D341Med (cell line): ENCODE data around the gene EML1.

Experiments
- DNase-seq: peaks from one replicate; pipeline ENCODE4 v3.0.0; 2012; ENCODE audit warnings: low spot score

Gene EML1

DNA sequence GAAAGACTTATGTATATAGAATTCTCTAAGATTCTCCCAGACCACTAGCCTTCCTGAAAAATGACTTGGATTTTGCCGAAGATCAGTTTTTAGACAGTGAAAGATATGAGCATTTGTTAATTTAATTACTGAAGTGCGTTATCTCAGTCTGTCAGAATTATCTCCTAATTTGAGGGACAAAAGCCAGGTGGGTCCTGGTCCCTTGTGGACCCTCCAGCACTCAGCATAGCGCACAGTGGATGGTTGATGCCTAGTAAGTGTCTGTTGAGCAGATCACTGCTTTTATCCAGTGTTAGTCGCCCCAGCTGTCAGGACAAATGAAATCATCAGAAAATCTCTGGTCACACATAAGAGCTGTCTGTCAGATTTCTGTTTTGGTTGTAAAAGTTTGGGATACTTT lies 80.4 kb downstream of the EML1 start:
- DNase-seq, result no peak

DNA sequence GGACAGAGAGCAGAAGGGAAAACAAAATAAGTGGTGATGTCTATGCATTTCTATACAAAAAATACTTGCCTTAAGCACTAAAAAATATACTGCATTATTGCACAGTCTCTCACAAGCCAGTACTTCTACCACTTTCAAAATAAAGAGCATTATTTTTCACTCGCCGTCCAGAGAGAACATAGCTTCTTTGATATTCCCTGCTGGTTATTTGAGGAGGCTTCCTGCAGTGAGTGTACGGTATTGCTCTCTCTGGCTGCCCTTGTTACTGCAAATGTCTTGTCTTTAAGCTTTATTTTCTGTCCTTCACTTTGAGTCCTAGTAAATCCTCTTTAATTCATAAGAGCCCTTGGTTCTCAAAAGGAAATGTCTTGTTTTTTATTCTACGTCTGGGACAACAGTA lies 81.1 kb downstream of the EML1 start:
- DNase-seq, result no peak

DNA sequence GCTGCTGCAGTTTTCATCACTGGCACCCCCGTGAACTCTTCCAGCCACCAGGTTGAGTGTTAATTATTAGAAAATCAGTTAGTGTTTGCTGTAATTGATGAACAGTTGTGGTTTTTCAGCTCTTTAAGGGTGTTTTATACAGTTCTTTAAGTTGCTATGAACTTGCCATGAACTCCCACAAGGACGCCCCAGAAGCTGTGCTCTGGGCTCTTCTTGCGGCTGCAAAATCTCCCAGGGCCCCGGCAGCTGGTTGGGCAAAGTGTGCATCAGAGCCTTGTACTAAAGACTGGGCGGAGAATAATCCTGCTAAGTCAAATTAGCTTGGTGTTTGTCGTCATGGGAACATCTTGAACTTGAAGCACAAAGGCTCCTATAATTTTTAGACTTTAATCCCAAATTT lies 82.2 kb downstream of the EML1 start:
- peak; percentile 73 for DNase-seq

DNA sequence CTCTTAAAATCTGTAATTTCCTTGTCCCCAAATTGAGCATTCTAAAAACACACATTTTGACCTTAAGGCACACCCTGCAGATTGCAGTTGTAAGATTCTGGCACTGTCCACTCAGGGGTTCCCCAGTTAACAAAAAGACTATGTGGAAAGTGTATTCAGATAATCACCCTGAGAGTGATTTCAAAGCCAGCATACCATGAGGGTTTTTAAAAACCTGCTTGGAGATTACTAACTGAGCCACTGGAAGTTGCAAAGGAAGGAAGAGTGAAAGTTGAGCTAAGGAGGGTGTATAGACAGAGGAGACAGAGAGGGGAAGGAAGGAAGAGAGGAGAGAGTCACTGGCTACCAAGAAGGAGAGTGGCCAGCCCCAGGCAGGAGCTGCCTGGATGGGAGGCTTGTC lies 82.6 kb downstream of the EML1 start:
- no peak for DNase-seq

DNA sequence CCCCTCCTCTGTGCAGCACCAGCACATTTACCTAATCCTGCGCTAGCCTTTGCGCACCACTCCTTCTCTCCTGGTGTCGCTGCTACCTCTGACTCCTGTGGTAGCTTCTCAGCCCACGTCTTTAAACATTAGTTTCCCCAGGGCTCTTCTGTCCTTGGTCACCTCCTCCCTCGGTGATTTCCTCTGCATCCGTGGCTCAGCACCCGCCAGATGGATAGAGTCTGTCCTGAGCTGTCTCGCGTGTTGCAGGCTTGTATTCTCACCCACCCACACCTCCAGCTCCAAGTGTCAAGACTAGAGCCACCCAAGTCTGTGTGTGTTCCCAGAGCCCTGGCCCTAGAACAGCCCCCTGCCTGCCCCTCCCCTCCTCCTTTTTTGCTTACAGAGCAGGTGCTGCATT lies 83.2 kb downstream of the EML1 start:
- DNase-seq, result no peak

DNA sequence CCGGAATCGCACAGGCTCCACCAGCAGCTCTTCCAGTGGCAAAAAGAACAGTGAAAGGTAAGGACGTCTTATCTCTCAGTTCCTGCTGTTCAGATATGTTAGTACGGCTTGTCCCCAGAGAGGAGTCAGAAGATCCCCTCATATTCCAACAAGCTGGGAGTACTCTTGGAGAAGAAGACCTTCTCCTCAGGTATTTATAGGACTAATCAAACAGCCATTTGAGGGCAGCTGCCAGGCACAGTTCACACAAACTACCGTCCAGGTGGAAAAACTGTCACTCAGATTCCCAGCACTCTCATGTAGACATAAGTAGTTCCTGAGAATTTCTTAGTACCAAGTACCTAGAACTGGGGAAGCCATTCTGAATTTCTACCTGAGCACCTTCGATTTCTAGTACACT lies 85.3 kb downstream of the EML1 start:
- DNase-seq, result no peak

DNA sequence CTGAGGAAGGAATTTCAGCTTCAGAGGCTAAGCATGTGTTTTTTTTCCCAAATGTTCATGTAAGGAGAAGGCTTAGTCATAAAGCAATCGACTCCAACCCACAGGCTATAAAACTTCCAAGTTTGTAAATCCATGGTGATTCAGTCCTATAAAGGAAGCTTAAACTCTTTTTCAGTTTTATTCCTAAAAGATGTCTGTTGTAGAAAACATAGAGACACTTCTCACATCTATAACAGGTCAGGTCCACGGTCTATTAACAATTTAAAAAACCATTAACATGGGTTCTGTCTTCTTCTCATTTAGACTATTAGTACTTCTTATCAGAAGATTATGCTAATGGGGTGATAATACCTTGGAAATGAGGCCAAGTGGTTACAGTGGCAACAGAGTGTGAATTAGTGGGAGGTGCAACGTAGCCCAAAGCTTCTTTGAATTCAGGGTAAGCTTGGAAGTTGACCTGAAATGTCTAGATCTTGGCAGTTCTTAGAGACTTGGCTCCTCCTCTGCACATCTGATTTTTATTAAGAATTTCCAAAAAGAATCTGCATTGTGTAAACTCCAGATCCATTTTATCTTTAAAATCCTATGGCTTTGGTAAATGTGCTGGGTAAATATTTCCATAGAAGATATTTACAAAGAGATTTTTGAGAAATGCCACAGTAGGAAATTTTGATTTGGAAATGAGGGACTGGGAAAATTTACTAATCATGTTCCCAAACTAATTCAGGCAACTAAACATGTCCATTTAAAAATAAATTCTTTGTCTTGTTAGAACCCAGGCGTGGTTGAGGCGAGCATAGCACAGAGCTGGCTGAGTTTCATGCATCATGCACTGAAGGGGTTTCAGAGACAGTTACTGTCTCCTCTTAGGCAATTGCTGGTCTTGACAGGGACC lies 86.4 kb downstream of the EML1 start:
- DNase-seq, result peak; percentile 56

DNA sequence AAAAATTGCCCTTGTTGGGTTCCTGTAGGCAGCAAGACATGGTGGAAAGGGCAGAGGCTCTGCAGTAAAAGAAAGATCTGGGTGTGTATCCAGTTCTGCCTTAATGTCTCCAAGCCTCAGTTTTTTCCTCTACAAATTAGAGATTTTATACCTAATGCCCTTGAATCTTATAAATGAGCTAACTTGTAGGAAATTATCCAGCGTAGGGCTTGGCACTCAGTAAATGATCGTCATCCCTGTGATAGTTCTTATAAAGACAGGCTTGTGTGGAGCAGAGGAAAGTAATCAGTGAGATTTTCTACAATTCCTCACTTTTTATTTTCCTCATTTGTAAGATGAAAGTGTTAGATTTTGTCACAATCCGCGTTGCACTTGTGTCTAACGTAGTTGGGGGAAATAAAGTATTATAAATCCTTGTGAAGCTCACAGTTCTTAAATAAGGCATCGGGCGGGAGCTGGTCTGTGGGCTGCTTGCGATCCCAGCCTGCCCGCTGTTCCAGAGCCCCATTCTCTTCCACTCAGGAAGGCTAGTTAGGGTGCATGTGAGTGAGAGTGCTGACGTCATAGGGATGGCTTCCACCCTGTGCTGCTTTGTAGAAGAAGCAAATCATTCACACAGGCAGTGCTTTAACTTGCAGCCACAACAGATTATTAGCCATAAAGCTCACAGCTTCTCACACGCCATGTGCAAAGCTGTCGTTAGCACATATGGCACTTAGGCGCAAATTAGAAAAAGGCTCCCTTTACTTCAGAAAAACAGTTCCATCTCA lies 87.6 kb downstream of the EML1 start:
- DNase-seq, result peak; percentile 60

DNA sequence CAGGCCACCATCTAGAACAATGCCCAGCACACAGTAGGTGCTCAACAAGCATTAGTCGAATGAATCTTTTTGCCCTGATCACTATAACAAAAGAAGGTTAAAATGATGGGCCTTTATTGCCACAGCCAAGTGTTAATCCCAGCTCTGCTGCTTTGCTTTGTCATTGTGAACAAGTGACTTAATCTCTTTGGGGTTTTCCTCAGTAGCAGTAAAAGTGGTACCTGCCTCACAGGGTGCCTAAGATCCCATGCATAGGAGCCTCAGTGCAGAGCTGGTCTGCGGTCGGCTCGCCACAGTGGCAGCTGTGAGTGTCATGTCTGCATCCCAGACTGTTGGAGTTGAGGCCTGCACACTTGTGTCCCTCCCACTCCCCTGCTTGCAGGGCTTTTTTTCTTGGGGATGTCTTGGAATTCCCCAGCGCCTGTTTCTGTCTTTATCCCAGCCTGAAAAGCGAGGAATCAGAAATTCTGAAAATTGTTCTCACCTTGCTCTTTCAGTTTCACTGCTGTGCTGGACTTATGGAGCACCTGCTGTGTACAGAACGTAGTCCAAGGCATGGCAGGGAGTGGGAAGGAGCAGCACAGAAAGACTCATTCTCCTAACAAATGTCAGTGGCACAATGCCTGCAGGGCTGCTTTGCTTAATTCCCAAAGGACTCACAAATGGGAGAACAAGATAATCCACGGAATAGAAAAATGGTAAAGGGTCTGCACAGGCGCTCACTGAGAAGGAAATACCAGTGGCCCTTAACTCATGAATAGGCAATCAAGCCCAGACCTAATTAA lies 90.8 kb downstream of the EML1 start:
- DNase-seq, result peak; percentile 44

DNA sequence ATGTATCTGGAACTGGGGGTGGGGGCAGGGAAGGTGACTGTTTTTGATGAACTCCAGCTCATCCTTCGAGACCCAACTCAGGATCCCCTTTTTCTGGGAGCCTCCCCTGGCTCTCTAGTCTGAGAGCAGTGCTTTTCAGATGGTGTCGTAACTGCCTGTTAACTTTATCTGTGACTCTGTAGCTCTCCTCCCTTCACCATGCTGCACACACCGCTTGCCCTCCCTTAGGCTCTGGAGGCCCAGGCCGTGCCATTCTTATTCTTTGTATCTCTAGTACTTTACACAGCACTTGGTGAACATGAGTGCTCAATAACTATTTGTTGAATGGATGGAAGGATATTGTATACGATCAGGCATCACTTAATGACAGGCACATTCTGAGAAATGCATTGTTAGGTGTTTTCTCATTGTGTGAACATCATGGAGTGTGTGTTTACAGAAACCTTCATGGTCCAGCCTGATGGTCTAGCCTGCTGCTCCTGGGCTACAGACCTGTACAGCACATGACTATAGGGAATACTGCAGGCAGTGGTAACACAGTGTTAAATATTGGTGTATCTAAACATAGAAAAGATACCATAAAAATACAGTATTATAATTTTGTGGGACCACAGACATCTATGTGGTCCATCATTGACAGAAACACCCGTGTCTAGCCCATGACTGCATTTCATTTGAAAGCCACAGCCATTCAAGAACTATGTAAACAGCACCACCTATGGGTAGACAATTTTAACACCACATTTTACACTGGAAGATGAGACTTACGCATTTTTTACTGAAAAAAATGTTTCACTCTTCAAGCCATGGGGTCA lies 91.8 kb downstream of the EML1 start:
- DNase-seq, result peak; percentile 58

DNA sequence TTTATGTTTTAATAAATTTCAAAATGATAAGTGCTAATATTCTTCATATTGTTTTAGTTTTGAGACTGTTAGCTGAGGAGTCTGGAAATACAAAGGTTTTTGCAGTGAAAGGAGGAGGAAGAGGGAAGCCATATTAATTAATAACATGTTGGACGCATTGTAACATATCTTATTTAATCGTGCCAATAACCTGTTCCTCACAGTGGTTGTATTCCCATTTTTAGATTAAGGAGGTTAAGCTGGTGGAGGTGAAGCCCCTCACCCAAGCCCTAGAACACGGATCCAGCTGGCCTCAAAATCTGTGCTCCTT lies 92.4 kb downstream of the EML1 start:
- DNase-seq, result no peak

DNA sequence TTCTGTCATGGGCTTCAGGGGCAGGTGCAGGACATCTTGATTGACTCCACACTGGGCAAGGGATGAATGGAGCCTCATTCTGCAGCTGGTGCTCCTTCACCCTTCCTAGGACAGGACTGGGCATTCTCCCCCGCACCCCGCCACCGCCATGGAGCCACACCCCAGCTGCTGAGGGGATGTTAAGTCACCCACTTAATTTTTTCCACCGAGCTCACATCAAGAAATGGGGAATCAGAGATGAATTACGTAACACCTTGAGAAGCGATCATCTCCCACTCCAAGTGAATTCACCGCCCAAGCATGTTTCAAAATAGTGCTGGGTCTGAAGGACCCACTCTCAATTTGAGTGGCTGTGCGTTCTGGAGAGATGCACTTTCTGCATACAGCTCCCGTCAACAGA lies 94.2 kb downstream of the EML1 start:
- no peak for DNase-seq

DNA sequence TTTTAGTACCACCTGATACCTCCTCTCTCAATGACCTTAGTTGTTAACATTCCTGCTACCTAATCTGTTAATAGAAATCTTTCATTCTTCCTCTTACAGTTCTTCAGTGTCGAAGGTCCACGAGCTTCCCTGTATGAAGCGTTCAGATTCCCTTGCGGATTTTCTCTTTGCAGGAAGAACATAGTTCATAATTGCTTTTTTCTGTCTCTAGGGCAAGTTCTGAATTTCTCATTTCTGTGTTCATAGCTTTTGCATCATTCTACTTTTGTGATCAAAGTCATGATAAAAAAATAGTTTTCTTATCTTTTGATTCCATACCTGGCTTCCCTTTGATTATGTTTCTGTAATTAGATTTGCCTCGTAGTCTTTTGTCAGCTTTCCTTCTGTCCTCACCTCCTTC lies 94.9 kb downstream of the EML1 start:
- no peak for DNase-seq

DNA sequence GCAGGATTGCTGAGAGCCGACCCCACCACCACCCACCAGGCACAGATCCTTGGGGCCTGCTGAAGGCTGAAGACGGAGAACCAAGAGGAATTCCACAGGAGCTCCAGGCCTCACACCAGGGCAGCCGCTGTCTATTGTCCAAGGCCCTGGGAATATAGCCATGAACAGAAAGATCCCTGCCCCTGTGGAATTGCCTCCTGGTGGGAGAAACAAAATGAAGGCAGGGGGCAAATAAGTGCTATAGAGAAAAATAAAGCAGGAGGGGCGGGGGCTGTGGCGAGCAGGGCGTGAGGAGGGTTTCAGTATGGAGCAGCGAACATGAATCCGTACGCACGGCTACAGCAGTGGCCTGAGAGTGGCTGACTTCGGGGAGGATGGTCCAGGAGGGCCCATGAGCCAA lies 96.1 kb downstream of the EML1 start:
- DNase-seq, result no peak

DNA sequence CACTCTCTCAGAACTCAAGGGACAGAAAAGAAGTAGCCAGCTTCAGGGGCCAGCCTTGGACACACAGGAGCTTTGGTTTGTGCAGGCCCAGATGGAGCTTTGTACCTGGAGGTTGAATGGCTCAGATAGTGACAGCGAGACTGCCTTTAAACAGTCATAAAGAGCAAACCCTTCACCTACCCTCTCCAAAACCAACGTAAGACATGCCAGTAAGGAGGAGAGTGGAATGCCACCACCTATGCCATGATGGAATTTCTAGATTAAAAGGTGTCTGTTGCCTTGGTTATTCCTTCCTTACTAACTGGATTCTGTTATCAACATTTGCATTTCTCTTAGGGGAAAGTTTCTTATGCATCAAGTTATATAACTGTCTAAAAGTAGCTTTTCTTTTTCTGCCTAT lies 98.1 kb downstream of the EML1 start:
- DNase-seq, result no peak

DNA sequence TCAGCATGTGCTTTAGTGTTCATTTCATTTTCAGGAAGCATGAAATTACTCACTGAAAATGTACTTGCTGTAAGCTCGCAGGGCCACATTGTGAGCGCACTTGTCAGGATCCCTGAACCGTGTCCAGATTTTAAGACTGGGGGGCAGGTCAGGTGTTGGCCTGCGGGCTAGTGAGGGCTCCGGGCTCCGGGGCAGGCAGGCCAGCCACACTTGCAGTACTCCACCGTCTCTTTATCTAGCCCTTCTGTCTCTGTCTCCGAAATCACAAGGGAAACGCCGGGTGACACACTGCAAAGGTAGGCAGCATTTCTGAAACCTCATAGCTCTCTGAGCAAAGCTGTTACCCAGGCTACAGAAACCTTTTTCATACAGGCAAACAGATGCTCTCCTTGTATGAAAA lies 98.7 kb downstream of the EML1 start:
- no peak for DNase-seq

DNA sequence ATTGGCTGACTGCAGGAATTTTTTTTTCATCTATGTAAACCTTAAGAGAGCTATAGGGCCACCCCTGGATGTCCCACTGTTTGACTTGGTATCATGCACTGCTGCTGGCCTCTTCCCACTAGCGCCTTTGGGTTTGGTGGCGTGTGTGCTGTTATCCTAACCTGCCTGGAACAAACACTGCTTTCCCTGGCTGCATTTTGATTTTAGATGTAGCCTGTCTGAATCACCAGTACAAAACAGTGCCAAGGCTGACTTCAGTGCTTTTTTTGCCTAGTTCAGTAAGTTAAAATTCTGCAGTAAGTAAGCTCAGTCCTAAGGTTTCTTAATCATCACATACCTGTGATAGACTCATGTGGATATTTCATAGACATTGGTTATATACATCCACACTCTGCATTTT lies 99.2 kb downstream of the EML1 start:
- DNase-seq, result no peak

DNA sequence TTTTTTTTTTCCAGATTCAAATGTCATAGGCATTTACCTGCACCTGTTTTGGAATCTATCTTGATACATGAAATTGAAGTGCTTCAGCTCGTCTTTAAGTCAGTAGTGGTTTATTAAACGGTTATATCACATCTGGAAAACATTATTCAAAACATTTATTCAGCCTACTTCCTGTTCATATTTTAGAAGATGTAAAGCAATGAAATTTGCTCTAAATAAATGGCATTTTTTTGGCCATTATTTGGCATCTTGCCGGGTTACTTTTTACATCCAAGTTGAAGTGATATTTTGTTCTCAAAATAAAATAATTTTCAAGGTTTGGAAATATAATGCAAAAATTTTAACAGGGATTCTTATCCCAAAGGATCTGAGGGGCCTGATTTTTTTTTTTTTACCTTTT lies 103.1 kb downstream of the EML1 start:
- no peak for DNase-seq

DNA sequence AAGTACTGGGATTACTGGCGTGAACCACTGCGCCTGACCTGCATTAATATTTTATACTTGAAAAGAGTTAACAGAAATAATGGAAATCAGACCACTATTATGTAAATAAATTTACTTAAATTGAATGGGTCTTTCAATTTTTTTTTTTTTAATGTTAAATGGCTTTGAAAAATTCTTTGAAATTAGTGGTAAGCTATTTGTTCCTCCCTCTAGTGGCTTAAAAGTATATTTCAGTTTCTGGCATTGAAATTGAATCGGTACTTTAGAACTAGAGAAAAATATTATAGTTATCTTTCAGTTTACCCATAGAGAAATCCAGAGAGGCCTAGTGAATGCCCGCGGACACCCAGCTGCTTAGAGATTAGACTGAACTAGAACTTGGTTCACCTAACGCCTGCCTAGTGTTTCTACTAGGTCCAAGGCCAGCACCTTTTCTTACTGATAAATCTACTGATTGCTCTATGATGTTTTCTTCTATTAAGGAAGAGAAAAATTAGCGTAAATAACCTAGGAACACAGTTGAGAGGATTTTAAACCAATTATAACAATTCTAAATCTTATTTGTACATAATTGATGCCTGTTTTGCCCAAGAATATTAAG lies 106.5 kb downstream of the EML1 start:
- no peak for DNase-seq

DNA sequence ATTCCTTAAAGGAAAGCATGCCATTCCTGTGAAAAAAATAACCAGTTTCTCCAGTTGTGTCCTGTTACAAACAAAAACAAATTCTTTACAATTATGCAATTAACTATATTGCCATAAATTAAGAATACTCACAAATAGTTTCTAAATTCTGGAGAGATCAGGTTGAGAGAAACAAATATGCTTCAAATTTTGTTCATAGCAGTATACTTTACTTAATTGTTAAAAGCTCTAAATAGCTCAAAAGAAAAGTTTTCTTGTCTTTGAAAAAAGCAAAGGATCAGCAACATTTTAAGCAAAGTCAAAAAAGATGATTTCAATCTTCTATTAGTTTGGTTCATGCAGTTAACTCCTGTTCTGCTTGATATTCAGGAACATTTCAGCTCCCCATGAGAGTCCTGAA lies 109.7 kb downstream of the EML1 start:
- no peak for DNase-seq

DNA sequence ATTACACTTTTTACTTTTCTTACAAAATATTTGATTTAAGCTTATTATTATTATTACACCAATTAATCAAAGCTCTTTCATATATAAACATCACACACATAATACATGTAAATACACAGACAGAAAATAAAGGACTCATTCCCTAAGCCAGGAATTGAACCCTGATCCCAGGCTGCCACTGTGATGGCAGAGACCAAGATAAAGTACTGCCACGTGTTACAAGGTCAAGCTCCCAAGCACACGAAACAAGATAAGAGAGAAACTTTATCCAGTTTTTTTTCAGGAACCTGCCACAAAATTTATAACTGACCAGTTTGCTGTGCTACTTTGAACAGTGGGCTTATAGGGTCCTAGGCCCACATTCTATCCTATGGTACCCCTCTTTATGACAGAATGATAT lies 111.3 kb downstream of the EML1 start:
- no peak for DNase-seq

DNA sequence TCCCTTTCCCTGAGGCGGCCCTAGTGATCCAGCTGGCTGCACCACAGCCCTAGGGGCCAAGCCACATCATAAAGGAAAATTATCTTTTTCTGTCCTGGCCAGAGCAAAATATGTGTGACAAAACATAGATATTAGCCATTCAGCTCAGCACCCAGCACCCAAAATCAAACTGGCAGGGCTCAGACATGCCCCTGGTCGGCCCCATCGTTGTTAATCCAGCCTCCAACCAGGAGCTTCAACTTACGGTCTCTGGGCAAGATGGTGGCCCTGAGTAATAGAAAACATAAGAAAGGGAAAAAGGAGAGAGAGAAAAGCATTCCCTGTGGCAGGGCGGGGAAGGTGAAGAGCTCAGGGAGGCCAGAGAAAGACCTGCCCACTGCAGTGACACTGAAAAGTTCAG lies 111.9 kb downstream of the EML1 start:
- no peak for DNase-seq
